Hematopoietic multipotent progenitor cell treated with erythropoietin and hydrocortisone succinate and interleukin-3 and kit ligand, for 8 days (in vitro differentiated cells): Measurements from ENCODE around the gene FBXW7.
"Not testable (repeated sequence)": the region's sequence is repeated elsewhere in the genome, so short reads cannot be mapped to it uniquely, and the experiment has no call there.

ENCODE experiments used
- DNase-seq: peaks from one replicate; pipeline ENCODE4 v3.0.0-alpha.2; 2015

FBXW7 gene, protein sequence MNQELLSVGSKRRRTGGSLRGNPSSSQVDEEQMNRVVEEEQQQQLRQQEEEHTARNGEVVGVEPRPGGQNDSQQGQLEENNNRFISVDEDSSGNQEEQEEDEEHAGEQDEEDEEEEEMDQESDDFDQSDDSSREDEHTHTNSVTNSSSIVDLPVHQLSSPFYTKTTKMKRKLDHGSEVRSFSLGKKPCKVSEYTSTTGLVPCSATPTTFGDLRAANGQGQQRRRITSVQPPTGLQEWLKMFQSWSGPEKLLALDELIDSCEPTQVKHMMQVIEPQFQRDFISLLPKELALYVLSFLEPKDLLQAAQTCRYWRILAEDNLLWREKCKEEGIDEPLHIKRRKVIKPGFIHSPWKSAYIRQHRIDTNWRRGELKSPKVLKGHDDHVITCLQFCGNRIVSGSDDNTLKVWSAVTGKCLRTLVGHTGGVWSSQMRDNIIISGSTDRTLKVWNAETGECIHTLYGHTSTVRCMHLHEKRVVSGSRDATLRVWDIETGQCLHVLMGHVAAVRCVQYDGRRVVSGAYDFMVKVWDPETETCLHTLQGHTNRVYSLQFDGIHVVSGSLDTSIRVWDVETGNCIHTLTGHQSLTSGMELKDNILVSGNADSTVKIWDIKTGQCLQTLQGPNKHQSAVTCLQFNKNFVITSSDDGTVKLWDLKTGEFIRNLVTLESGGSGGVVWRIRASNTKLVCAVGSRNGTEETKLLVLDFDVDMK

DNA sequence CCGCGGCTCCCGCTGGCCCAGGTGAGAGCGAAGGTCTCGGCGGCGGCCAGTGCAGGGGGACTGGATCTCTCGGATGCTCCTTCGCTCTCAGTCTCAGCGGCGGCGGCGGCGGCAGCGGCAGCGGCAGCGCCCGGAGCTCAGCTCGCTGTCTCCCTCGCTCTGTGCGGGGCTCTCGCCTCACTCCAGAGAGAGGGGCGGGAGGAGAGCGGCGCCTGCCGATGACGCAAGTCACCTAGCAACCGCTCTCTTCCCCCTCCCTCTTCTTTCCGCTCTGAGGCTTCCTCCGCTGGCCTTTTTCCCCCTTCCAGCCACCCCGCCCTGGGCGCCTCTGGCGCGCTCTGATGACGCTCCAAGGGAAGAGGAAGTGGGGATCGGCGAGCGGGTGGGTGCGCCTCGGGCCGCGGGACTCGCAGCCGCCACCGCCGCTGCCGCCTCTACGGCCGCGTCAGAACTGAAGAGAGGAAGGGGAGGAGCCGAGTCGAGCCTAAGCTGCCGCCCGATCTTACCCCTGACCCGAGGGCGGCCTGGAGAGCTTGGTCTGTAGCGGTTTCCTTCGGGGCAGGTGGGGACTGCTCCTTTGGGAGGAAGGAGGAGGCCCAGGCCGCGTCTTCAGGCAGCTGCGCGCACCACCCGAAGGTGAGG, at the start of gene FBXW7:
FBXW7 (minus strand) TSS at position 190 of the 642 bp plus-strand sequence. CDS start 124,289 bp downstream, outside the sequence.
- DNase-seq = peak; percentile 99

DNA sequence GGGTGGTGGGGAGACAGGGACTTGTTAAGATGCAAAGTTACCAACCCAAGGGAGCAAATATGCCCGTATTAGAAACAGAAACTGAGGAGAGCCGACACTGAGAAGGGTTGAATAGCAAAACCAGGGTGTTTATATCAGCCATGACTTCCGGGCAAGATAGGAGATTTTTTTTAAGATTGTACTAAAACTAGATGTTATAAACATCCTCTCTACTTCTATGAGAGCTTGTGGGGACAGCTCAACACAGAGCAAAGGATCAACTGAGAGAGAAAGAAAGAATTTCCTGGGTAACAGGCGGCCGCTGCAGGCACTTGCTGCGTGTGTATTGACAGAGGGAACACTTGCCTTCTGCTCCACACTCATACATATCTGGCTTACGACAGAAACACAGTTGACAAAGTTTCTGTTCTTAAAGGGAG, 49.1 kb upstream of the FBXW7 start:
- DNase-seq = no peak

DNA sequence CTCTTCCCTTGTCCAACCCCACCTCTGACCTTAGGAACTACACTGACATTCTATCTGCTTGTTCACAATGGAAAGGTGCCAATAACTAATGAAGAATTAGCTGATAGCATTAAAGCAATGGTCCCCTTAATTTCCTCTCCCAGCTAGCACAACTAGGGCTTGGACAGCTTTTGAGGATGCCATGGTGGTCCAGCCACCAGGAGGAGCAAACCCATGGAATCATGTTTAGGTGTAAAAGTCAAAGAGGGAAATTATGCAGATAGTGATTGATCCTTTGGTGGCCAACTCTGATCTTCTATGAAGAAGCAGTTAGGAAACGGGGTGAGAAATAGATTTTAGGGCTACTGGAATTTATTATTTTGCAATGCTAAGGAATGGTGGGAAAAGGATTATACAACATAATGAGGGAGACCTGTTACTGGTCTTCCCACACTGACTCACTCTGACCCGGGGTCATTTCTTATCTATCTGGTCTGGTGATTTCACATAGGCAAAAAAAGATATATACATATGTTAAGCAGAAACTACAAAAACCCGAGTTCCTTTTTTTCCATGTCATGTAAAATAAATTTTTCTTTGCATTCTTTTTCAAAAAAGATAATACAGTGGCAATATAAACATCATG, 45.8 kb upstream of the FBXW7 start:
- no peak for DNase-seq

DNA sequence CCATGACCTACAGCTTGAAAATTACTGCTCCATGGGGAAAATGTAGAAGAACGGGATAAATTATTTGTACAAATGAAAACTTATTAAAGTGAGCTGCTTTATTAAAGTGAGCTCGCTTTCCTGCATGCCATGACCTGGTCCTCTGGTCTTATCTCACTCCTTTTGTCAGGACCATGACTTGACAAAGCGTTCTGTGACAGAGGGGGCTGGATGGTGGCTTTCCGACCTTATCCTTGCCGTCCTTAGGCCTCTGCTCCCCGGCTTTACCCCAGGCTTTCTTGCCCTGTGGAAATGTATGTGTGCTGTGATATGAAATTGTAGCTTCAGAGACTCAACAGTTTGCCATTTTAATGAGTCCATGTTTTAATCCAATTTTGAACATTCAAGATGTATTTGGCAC, 44.0 kb upstream of the FBXW7 start:
- no peak for DNase-seq

DNA sequence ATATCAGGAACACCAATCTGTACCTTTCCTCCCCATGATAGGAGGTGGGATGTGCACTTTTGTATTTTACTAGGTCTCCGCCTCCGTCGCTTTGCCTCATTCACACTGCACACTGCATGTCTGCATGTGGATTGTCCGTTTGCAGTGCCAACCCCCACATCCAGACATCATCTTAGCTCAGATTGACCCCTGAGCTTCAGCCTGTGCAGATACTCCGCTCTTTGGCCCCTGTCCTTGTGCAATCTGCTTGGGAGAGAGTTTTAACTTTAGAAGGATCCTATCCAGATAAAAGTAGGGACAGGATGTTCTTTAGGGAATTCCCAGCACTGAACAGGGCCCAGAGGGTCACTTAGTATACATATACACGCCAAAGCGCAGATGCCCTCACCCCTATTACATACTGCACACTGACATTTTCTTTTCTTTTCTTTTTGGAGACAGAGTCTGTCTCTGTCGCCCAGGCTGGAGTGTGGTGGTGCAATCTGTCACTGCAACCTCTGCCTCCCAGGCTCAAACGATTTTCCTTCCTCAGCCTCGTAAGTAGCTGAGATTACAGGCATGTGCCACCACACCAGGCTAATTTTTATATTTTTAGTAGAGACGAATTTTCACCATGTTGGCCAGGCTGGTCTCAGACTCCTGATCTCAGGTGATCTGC, 43.3 kb upstream of the FBXW7 start:
- no peak for DNase-seq

- no peak for DNase-seq
Observed at GRCh38 chr4:152578670-152579069, 42.8 kb upstream of the FBXW7 start.

- peak; percentile 82 for DNase-seq
Observed at GRCh38 chr4:152577708-152578396, 42.0 kb upstream of the FBXW7 start.

DNA sequence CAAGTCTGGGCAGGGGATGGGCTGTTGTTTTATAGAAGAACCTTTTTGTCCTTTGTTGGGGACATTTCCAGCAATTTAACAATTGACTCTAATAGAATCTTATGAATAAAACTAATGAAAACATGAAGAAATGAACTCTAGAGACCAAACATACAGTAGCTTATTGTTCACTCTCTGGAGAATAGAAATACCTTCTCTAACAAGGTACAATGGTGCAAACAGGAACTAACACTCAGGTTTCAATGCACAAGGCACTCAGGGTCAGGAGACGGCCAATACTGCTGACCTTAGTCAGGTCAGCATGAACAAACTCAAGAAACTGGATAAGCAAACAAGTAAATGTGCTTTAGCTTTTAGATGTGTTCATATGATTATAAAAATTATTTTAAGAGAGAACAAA, 39.6 kb upstream of the FBXW7 start:
- no peak for DNase-seq

- DNase-seq = no peak
Observed at GRCh38 chr4:152573861-152574260, 38.0 kb upstream of the FBXW7 start.

DNA sequence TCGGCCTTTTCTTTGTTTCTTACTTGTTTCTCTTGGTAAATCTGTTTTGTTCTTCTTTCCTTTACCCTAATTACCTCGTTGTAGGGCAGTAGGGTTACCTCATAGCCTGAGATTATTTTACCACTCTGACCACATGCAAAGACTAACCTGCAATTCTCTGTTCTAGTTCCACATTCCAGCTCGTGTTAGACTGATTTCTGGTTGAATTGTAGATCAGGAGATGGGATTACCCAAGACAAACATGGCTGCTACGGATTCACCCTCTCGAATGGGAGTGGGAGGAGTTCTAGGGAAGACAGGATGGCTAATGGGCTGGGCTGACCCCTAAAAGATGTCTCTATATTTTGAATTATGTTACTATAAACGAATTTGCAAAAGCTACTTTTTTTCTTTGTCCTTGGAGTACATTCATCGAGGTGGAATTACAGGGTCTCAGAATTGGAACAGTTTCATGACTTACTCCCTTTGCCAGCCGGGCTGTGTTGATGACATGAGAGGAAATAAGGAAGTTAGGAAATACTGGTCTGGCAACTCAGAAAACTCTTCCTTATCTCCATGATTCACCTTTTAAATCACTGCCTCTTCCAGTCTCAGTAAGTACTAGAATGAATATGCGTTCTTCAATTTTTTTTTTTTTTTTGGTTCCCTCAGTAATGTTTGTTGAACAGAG, 36.7 kb upstream of the FBXW7 start:
- DNase-seq = no peak

DNA sequence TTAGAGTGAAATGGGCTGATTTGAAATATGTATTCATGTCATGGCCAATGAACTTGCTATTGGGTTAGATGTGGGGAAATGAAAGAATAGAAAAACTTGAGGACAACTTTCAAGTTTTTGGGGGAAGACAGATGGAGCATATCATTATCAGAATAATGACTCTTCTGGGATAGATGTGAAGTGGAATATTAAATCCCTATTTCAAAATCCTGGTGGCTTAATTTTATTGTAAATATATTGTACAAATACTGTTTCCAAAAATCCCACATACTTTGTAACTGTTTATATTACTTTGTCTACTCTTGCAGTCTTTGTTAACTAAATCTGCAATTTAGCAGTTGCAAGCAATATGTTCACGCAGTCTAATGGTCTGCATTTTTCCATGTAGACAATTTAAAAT, 35.9 kb upstream of the FBXW7 start:
- DNase-seq = no peak

- DNase-seq = no peak
Observed at GRCh38 chr4:152571296-152571695, 35.4 kb upstream of the FBXW7 start.

- no peak for DNase-seq
Observed at GRCh38 chr4:152565333-152565732, 29.4 kb upstream of the FBXW7 start.

GRCh38 chr4:152564336-152564735, 28.4 kb upstream of the FBXW7 start:
- no peak for DNase-seq

DNA sequence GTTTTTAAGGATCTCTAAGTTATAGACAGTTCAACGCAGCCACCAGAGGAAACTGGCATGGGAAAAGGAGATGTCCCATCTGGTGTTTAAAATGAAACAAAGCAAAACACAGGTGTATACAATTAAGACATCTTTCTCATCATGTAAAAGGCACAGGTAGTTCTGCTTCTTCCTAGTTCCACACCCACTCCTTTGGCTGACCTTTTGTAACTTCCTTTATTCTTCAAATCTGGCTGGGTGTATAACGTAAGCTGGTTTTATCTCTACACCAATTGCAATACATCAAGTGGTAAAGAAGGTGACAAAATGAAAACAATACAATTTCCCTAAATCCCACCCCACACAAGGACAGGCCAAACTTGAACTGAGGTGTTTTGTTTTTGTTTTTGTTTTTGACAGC, 27.3 kb upstream of the FBXW7 start:
- no peak for DNase-seq

DNA sequence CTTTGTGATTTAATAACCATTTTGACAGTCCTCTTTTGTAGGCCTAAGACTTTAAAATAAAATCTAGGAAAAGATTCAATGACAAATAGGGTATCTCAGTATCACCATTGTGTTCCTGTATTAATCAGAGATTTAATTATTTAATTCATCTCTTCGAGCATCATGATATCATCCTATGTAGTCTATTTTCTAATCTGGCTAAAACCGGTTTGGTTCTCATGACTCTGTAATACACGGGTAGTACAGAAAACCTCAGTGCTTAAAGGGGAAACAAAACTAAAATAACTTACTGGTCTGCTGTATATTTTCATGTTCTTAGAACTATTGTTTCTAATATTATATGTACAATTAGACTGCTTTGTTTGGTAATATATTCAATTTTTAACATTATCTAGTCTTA, 23.7 kb upstream of the FBXW7 start:
- DNase-seq = no peak

GRCh38 chr4:152558396-152558795, 22.5 kb upstream of the FBXW7 start:
- no peak for DNase-seq

- DNase-seq = no peak
Observed at GRCh38 chr4:152556834-152557233, 20.9 kb upstream of the FBXW7 start.

GRCh38 chr4:152556283-152556682, 20.4 kb upstream of the FBXW7 start:
- DNase-seq = no peak

DNA sequence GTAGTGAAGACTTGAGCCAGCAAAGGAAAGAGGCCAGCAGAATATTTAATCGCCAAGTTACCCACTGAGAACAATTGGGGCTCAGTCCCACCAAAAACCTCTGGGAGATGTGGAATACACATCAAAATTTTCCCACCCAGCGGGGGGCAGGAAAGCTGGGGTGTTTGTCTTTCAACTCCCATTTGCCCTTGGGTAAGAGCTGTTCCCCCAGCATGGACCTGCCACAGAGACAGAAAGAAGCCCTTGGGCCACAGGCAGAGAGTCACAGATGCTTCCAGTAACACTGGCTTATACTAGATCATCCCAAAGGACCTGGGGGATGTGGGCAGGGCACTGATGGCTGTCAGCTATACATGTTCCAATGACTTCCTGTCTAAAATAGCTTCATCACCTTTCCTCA, 18.9 kb upstream of the FBXW7 start:
- no peak for DNase-seq

DNA sequence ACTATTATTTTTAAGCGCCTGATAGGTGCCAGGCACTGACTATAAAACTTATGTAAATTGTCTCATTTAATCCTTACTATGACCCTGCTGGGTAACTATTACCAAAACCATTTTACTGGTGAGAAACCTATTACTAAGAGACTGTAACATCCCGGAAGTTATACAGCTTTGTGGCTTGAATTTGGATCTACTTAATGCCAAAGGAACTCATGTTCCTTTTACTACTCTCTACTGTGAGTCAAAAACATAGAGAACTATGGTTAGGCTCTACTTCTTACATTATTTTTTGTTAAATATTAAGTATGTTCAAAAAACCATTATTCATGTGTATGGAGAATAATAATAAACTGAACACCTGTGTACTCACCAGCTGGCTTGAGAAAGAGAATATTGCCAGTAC, 14.8 kb upstream of the FBXW7 start:
- DNase-seq = not testable (repeated sequence)

- no peak for DNase-seq
Observed at GRCh38 chr4:152545088-152545487, 9.2 kb upstream of the FBXW7 start.
